ENCODE measurements around the gene HYDIN.

HYDIN gene

DNA sequence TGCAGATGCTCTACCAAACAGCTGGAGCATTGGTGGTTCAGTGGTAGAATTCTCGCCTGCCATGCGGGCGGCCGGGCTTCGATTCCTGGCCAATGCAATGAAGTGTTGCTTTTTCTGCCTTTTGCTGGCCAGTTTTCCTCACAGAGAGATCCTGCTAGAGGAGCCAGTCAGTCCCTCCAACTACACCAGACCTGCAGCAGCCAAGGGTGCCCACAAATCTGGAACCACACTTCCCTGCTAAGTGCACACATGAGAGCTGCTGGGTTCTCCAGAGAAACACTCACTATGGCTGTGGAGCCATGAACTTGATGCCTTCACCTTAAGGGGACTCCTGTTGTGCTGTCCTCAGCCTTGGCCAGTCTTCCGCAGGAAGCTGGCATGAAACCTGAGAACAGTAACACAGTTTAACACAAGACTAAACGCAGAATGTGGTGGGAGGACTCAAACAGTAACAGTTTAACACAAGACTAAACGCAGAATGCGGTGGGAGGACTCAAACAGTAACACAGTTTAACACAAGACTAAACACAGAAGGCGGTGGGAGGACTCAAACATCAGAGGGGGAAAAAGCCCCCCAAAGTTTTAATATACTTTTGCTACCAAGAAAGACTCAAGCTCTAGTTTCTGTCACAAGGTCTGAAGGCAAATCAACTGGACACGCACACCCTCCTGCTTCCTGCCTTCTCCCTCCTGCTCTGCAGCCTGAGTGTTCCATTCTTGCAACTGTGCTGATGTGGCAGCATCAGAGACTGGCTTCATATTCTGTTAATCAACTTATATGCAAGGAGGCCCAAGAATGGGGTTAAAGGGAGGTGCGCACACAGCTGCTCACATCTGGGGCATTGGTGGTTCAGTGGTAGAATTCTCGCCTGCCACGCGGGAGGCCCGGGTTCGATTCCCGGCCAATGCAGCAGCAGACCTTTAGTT lies 441.6 kb downstream of the HYDIN start:
- DNase-seq (ENCODE audit: low read depth in 2 of 2), result no peak

DNA sequence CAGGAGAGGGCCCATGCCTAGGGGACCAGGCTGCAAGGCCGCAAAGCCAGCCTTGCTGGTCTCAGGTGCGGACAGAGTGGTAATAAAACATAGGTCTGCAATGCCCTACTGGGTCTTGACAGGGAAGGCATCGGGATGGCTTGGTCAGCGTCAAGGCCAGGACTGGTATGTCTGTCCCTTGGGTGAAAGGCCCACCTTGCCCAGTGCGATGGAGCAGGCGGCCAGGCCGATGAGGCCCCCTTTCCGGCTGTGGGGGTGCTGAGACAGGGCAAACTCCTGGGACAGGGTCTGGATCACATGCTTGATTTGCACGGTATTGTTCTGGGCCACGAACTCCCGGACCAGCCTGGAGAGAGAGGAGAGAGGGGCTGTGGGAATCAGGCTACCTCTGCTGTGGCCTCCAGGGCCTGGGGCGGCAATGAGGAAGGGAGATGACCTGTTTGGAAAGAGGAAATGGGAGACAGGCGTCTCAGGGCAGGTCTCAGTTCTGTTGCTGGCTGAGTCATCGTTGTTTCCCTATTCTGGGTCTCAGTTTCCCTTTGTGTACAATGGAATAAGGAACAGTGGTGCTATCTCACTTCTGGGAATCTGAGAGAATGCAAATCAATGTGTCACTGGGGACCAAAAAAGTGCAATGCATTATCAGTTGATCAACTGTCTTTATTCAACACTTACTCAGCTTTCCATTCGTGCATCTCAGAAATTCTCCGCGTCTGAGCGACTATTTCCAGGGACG lies 444.3 kb downstream of the HYDIN start:
- no peak for DNase-seq (ENCODE audit: low read depth in 2 of 2)

DNA sequence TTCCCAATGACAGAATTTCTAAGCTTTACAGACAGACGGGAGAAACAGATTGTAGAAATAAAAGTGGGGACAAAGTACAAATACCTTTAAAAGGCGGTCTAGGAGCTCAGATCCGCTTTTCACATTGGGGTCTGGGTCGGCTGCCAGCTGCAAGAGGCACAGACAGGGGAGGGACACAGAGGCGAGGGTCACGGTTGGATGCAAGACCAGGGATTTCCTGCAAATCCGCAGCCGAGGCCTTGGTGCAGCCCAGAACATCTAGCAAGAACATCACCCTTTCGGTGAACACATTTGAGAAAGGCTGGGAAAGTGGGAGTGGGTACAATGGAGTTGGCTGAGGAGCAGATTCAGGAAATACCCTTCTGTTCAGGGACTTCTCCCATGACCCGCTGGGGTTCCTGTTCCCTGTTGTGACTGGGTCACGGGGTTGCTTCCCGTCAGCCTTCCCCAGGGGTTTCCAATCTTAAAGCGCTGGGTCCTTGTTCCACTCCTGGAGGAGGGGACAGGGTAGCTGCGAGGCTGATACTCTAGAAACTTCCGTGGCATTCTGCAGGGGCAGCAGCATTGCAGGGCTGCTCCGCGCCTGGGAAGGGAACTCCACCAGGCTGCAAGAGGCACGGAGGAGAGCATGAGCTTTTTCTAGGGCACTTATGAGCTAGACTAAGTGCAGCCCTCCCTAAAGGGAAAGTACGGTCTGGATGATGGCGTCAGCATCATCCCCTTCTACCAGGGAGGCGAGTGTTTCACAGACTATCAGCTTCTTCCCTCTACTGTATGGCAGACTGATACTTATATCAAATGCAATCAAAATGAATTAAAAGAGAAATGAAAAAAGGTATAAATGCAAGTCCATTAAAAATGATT lies 445.6 kb downstream of the HYDIN start:
- no peak for DNase-seq (ENCODE audit: low read depth in 2 of 2)

DNA sequence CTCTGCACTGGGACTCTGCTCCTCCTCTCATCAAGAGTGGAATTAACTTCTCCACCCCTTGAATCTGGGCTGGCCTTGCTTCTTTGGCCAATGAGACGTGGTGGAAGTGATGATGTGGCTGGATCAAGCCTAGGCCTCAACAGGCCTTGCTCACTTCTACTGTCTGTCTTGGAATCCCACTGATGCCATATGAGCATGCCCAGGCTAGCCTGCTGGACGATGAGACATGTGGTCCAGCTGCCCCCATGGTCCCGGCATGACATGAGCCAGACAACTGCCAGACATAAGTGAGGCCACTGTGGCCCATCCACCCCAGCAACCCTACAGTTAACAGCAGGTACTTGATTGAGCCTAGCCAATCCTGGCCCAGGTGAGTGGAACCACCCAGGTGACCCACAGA lies 448.3 kb downstream of the HYDIN start:
- no peak for DNase-seq (ENCODE audit: low read depth in 2 of 2)

DNA sequence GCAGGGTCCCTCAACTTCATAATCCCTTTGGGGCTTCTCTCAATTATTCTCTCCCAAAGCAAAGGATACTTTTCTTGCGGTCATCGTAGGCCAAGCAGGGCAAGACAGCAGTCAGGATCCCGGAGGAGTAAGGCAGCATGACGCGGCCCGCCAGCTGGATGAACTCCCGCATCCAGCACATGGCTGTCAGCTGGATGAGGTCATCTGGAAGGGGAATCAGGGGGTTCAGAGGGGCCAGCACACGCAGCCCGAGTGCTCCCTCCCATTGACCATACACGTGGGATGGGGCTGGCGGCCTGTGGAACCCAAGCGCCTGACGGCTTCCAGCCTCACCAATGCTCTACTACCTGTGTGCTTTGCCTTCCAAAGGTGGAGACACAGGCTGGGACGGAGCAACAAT lies 448.7 kb downstream of the HYDIN start:
- DNase-seq (ENCODE audit: low read depth in 2 of 2), result no peak

DNA sequence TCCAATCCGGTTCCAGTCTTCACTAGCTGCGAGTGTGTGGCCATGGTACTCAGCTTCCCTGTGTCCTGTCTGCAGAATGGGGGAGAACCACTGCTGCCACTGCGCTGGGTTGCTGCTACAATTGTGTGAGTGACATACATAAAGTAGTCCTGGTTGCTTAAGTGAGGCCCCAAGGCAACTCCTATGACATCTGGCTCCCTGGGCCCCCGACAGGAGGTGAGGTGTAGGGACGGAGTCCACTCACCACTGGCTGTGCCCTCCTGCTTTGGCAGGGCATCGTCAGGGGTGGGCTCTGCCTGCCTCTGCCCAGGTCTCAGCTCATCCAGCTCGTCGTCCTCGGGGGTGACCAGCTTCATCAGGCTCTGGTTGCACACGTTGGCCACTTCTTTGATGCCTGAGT lies 450.0 kb downstream of the HYDIN start:
- no peak for DNase-seq (ENCODE audit: low read depth in 2 of 2)

DNA sequence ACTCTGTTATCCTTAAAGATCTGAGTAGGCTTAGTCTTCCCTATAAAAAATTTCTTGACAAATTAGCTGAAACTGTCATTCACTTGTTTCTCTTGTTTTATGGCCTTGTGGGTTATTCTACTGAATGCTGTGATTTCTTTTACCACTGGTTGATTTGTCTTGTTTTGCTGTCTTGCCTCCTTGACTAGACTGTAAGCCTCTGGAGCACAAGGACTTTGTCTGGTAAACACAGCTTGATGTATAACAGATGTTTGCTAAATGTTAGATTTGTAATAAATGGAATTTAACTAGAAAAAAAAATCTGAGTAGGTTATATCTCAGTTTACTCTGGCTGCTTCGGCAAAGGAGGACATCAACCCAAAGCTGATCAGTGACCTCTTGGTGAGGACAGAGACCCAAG lies 451.2 kb downstream of the HYDIN start:
- no peak for DNase-seq (ENCODE audit: low read depth in 2 of 2)

DNA sequence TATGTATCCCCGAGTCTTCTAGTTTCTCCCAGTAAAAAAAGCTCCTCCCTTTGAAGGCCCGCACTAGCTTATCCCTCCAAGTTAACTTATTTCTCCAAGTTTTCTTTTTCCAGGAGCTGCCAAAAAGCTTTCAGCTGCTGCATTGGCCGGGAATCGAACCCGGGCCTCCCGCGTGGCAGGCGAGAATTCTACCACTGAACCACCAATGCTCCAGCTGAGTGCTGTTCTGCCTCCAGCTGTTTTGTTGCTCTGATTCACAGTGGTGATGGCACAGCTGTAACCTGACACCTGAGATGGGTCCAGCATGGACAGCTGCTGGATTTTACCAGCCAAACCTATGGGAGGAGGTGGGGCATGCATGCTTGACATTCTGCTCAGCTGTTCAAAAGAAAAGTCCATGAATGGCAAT lies 451.6 kb downstream of the HYDIN start:
- DNase-seq (ENCODE audit: low read depth in 2 of 2), result no peak

DNA sequence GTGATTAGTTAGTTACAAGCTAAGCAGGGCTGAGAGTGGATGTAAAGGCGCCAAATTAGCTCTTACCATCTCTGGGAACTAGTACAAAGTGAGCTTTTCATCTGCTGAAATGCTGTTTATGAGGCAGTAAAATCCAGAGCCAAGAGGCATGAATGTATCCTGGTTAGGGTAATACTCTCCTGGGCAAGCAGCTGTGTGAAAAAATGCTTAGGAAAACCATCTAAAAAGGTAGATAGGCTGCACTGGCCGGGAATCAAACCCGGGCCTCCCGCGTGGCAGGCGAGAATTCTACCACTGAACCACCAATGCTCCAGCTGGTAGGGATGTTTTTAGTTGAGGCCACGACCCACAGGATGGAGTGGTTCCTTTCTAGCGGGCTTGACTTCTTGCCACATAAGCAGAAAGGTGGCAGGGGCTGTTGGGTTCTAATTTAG lies 452.5 kb downstream of the HYDIN start:
- DNase-seq (ENCODE audit: low read depth in 2 of 2), result no peak

DNA sequence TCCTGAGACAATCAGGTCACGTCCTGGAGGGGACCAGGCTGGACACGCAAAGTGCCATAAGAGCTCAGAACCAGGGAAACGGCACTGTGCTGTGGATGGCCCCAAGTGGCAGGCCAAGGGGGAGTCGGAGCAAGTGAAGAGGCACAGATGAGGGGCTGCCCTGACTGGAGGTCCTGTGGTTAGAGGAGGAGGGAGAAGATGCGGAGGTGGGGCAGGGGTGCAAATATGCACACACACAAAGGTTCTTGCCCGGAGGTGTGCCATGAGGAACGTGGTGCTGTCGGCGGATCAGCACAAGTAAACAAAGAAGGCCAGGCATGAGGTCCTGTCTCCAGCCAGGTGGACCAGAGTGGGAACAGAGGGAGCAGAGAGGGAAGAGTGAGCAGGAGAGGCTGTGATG lies 453.0 kb downstream of the HYDIN start:
- no peak for DNase-seq (ENCODE audit: low read depth in 2 of 2)

DNA sequence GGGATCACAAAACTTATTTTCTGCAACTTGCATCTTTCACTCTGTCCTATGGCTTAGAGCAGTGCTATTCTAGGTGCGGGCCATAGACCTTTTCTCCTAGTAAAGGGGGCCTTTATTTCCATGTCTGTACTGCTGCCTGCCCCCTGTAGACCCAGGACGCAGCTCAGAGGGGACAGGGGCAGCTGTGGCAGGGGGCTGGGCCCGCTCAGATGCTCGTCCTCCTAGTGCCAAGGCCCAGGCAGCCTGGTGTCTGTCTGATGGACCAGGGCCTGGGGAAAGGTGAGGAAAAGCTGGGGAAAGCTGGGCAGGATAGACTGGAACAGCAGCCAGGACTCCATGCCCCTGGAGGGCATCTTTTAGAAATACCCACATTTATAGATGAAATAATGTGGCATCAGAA lies 455.1 kb downstream of the HYDIN start:
- no peak for DNase-seq (ENCODE audit: low read depth in 2 of 2)

DNA sequence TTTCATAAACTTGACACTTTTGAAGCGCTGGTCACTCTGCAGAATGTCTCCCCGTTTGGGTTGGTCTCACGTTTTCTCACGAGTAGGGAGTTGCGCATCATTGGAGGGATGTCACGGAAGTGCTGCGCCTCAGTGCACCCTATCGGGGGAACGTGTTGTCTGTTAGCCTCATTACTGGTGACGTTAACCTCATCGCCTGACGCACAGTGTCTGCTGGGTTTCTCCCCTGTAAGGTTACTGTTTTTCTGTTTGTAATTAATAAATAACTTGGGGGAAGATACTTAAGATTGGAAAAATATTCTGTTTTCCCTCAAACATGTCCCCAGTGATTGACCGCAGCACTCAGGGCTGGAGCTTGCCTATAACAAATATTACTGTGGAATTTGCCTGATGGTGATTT lies 456.3 kb downstream of the HYDIN start:
- no peak for DNase-seq (ENCODE audit: low read depth in 2 of 2)

DNA sequence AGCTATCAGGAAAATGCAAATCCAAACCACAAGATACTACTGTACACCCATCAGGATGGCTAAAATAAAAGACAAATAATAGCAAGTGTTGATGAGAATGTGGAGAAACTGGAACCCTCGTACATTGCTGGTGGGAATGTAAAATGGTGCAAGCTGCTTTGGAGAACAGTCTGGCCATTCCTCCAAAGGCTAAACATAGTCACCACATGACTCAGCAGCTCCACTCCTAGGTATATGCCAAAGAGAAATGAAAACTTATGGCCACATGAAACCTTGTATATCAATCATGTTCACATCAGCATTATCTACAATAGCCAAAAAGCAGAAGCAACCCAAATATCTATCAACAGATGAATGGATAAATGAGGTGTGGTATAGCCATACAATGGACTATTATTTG lies 458.0 kb downstream of the HYDIN start:
- DNase-seq (ENCODE audit: low read depth in 2 of 2), result no peak

DNA sequence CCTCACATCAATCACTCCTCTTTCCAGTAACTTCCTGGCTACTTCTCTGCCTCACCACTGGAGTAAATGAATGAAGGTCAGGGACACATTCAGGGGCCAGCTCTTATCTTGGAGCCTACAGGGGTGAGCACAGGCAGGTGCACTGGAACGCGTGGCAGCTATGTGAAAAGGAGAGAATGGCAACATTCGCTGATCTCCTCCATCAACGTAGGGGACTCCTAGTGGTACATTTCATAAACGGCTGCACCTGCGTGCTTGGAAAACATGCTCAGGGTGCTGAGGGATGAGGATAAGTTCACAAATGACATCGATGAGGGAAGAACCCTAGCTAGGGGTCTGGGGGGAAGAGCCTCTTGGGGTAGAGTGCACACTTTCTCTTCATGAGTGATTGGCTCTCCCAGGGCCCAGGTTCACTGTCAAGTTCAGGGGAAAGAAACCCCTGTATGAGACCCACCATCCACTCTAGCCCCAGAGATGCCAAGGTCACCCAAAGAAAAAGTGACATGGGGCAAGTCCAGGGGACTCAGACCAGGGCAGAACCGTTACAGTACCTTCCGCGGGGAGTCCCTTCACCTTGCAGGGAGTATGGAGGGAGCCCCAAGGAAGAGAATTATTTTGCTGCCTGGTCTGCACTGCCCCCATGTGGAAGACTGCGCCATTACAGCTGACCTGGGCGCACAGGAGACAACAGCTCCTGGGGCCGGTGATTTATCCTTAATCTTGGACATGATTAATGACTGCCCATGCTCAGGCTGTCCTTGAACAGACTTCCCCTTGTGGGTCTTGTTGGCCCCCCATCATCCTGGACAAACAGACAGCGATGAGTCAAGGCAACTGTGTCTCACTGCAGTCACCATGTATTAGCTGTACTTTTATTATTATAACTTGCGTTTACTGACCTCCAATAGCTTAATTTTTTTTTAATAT lies 459.6 kb downstream of the HYDIN start:
- DNase-seq (ENCODE audit: low read depth in 2 of 2), result peak in 1 of 2 donors; percentile 27

DNA sequence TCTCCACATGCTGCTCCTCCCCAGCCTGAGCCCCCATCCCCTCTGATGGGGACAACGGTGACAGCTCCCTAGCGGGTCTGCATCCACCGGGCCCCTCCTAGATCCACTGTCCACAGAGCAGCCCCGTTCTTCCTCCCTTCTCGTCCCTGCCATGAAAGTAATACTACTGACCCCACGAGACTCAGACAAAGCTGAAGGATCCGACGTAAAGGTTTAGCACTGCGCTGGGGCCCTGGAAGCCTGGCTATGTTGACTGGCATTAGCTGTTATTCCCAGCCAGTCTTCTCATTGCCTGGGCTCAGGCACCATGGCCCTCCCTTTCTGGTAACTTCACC lies 460.3 kb downstream of the HYDIN start:
- no peak for DNase-seq (ENCODE audit: low read depth in 2 of 2)

DNA sequence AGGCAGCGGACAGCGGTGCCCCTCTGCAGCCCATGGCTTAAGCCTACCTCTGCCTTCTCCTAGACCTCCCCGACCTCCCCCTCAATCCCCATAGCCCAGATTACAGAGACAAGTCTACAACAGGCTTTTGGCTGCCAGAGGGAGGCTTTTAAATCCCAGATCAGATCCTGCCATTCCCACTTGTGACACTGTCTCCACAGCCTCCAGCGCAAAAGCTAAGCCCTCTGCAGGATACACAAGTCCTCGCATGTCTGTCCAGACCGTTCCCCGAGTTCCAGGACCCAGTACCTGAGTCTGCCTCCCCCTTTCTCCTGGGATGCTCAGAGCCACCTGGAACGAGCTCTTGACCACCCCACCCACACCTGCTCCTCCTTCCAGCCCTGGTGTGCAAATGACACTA lies 460.8 kb downstream of the HYDIN start:
- DNase-seq (ENCODE audit: low read depth in 2 of 2), result no peak

DNA sequence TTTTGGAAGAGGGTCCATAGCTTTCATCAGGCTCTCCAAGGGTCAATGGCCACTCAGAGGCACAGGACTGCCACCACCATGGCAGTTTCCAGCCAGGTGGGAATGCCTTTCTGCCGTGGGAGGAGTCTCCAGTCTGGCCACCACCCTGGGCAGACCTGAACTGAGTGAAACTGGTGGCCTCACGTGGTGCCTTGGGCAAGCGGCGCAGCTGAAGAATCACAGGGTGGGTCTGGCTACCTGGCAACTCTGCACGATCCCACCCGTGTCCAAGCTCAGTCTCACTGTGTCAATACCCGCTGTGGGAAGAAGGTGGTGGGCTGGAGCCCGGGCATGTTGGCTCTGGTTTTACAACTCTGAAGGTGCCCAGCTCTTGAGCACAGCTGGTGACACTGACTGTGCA lies 461.4 kb downstream of the HYDIN start:
- no peak for DNase-seq (ENCODE audit: low read depth in 2 of 2)

DNA sequence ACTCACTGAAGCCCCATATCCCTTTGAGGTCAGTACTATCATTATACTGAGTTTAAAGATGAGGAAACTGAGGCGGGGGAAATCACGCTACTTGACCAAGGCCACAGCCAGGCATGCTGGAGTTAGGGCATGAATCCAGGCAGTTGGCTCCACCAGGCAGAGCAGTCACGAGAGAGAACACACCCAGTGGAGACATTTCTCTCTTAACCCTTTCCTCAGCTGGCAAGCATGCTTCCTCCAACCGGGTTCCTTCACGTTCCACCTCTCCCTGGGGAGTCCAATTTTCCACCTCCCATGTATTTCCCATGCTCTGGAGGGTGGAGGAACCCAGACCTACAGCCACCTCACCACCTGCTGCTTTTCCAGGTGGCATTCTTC lies 462.3 kb downstream of the HYDIN start:
- no peak for DNase-seq (ENCODE audit: low read depth in 2 of 2)

DNA sequence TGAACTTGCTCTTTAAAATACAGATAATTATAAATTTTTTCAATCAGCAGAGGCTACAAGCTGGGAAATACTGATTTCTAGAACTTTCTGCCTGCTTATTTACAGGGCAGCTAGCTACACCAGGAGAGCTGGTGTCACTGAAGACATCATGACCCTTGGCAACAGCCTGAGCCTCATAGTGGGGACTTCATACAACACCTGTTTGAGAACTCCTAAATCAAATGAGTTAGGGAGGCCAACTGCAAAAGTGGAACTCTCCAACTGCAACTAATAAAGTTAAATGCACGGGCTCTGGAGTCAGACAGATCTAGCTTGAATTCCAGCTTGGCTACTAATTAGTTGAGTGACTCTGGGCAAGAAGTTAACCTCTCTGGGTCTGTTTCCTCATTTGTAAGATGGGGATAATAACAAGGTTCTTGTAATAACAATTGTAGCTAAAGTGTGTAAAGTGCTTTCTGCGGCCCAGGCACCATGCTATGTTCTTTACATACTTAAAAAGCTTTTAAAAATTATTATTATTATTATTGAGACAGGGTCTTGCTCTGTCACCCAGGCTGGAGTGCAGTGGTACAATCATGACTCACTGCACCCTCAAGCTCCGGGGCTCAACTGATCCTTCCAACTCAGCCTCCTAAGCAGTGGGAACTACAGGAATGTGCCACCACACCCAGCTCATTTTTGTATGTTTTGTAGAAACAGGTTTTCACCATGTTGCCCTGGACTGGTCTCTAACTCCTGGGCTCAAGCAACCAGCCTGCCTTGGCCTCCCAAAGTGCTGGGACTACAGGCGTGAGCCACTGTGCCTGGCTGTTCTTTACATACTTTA lies 462.9 kb downstream of the HYDIN start:
- no peak for DNase-seq (ENCODE audit: low read depth in 2 of 2)

DNA sequence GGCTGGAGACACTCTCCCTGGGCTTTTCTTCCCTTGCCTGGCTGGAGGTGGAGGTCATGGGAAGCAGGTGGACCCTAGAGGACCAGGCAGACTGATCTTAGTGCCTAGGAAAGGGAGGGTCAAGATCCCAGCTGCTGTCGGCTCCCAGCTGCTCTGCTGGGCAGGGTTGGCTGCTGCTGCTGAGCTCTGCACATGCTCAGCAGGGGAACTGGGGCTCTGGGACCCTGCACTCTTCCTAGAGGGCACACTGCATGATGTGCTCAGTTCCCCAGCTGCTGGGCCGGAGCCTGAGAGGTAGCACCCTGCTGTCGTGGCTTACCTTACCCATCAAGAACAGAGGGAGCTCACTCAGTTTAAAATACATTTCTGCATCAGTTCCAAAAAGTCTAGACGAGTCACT lies 463.9 kb downstream of the HYDIN start:
- no peak for DNase-seq (ENCODE audit: low read depth in 2 of 2)

Data from activated CD8-positive, alpha-beta memory T cell treated with anti-CD3 and anti-CD28 coated beads for 4 hours (primary cell).